GM12872 (cell line): ENCODE data around the gene TST.

Source experiments
- CTCF ChIP-seq: IDR thresholded peaks from 3 replicates; pipeline ENCODE4 v1.5.1; 2011; ENCODE audit warnings: low read depth, mild to moderate bottlenecking, low read length, moderate library complexity; ENCODE audit not compliant: insufficient read depth

TST gene

GRCh38 chr22:37015587-37015878, 3.7 kb downstream of the TST start:
- TF ChIP-seq CTCF = no peak

DNA sequence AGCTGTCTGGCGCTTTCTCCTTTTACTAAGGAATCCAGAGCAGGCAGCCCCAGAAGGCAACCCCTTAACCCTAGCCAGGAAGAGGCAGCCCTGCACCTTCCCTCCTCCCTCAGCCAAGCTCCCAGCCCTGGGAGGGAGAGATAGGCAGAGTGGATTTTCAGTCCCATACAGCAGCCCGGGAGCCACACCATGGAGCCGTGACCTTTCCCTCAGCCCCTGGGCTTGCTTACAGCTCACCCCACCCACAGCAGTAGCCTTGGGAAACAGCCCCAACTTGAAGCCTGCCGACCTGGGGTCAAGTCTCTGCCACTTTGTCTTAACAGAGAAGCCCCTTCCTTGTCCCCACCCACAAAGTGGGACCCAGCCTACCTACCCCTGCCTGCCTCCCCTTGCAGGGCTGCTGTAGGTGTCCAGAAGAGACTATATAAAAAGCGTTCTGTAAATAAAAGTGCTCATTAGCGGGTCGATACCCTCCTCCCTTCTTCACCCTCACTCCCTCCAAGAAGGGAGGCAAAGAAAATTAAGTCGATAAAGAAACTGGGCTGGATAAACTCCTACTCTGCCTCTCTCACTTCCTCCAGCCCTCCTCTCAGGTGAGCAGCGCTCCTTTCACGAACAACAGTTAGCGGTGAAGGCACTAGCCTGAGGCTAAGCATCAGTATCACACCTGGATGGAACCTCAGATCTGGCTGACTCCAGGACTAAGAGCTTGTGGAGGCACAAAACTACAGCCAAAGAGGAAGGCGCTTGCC, 4.2 kb downstream of the TST start:
- TF ChIP-seq CTCF = no peak

- TF ChIP-seq CTCF = no peak
These were observed 4.8 kb downstream of the TST start for GRCh38 chr22:37014415-37014806.

- no peak for TF ChIP-seq CTCF
These were observed 6.3 kb downstream of the TST start for GRCh38 chr22:37012956-37013355.

DNA sequence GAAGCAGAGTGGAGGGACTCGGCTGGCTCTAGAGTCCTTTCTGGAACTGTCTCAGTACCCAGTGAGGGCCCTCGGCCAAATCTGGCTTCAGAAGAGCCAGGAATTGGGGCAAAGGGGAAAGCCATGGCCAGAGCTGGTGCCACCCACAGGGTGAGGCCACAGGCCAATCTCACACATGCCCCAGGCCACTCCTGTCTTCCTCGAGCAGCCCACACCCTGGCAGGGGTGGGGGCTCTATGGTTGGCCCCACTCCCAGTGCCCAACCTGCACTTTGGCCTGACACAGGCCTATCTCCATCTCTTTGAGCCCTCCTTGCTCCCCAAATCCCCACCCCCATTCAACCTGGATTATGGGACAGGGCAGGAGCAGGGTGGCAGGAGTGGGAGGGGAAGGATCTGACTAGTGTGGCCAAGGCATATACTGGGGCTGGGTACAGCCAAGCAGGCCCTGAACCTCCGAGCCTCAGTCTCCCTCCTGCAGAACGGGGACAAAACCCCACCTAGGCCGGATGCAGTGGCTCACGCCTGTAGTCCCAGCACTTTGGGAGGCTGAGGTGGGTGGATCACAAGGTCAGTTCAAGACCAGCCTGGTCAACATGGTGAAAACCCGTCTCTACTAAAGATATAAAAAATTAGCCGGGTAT, 6.9 kb downstream of the TST start:
- no peak for TF ChIP-seq CTCF

DNA sequence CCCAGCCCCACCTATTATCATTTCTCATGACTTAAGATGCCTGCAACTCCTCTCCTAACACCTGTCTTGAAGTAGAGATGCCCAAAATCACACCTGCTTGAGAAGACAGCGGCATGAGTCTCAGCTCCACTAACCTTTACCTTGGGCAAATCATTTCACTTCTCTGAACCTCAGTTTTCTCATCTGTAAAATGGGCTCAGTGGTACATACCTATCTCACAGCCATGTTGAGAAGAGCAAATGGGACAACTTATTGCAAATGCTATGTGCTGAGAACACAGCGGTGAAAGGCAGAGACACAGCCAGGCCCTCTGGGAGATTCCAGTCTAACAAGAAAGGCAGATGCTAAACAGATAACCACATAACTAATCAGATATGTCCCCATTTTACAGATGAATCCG, 7.8 kb downstream of the TST start:
- no peak for TF ChIP-seq CTCF

GRCh38 chr22:37010976-37011375, 8.3 kb downstream of the TST start:
- no peak for TF ChIP-seq CTCF
